ENCODE data around the gene PLD1. TPM values are rescaled to one million over a fixed set of nuclear protein-coding genes. Genes with fewer than 3 reads are reported as not detected.
A peak's percentile ranks its signal among the peaks of the same experiment; 100 is the strongest.

Gene PLD1
- total and polyA plus RNA-seq, 10 of the 15 experiments (the other 5 are each of a cell fraction or from before 2014, with no cell fraction given), result 2.9 to 108 (median 3.6) TPM

- TF ChIP-seq ZNF687 (IDR thresholded peaks at IDR 0.05) (peak; percentile 93), IRF3 (IDR thresholded peaks at IDR 0.05) (no peak), RELB (IDR thresholded peaks at IDR 0.05; ENCODE audit: low read depth) (no peak; the same call in 1 of the 2 replicates), CBX5 (IDR thresholded peaks at IDR 0.05; ENCODE audit: low read depth) (no peak), MTA2 (IDR thresholded peaks at IDR 0.05; ENCODE audit: low read depth) (peak; percentile 76), LARP7 (IDR thresholded peaks at IDR 0.05) (0 out of 2 replicates have a peak, but pooled peaks have one; percentile 37), E2F4 (IDR thresholded peaks at IDR 0.05; ENCODE audit: low read depth, low read length) (no peak), HSF1 (IDR thresholded peaks at IDR 0.05; ENCODE audit: low read depth, low read length) (no peak), CUX1 (IDR thresholded peaks at IDR 0.05; ENCODE audit: insufficient replicate concordance, low read depth, low read length) (peak; percentile 81), RELA (IDR thresholded peaks at IDR 0.05; ENCODE audit: borderline replicate concordance, partially characterized antibody) (peak; percentile 20), FOXK2 (IDR thresholded peaks at IDR 0.05) (no peak), SPI1 (IDR thresholded peaks at IDR 0.05; ENCODE audit: borderline replicate concordance, insufficient read depth, low read depth, low read length) (peak; percentile 4; the same call in 1 of the 2 replicates), POLR2AphosphoS5 (IDR thresholded peaks at IDR 0.05; ENCODE audit: low read length) (peak; percentile 70), EZH2 (IDR thresholded peaks at IDR 0.05; ENCODE audit: borderline replicate concordance, control insufficient read depth, low read depth, low read length) (no peak), ZNF217 (IDR thresholded peaks at IDR 0.05) (no peak)
Observed at GRCh38 chr3:171802590-171802956, 7.7 kb downstream of the PLD1 start (continued).

Measured in GM12878 (cell line).